Coronary artery (tissue), 2 donors: Measurements from ENCODE around the gene PARD3.

ENCODE experiments used
- DNase-seq: peaks from one replicate; pipeline ENCODE4 v3.0.0-alpha.2; 2017; ENCODE audit warnings: low spot score
- H3K27ac ChIP-seq, 2 donors: fragments of 200-600 bp; sonication (generic); one replicate each; pipeline ENCODE4 v1.5.1; 2016 to 2019
- H3K4me3 ChIP-seq: fragments of 200-600 bp; sonication (generic); 2 replicates; pipeline ENCODE4 v1.5.1; 2016; ENCODE audit warnings: mild to moderate bottlenecking, moderate library complexity
- CTCF ChIP-seq: fragments of 200-600 bp; sonication (generic); IDR thresholded peaks from one replicate; pipeline ENCODE4 v1.5.1; 2019; ENCODE audit warnings: antibody characterized with exemption

PARD3 gene

GRCh38 chr10:34607894-34608293 is 207.2 kb downstream of the PARD3 start:
- no peak for TF ChIP-seq CTCF
- DNase-seq: no peak
- Histone ChIP-seq H3K27ac (no peak overlapping the region), H3K4me3 (no peak overlapping the region)

- Histone ChIP-seq H3K27ac (no peak overlapping the region), H3K4me3 (no peak overlapping the region)
- no peak for DNase-seq
- TF ChIP-seq CTCF: no peak
Observed at GRCh38 chr10:34606890-34607289, 208.2 kb downstream of the PARD3 start.

- DNase-seq: no peak
- Histone ChIP-seq H3K4me3 (no peak overlapping the region), H3K27ac (no peak overlapping the region)
- no peak for TF ChIP-seq CTCF
Observed at GRCh38 chr10:34602478-34602877, 212.6 kb downstream of the PARD3 start.

- Histone ChIP-seq H3K4me3 (no peak overlapping the region), H3K27ac (no peak overlapping the region)
- no peak for DNase-seq
- no peak for TF ChIP-seq CTCF
Observed at GRCh38 chr10:34601691-34602090, 213.4 kb downstream of the PARD3 start.

- DNase-seq: no peak
- H3K4me3 ChIP-seq: no peak overlapping the region
- no peak overlapping the region for H3K27ac ChIP-seq
- TF ChIP-seq CTCF: no peak
Observed at GRCh38 chr10:34599026-34599795, 215.9 kb downstream of the PARD3 start.

GRCh38 chr10:34596351-34596750 is 218.7 kb downstream of the PARD3 start:
- DNase-seq: no peak
- no peak for TF ChIP-seq CTCF
- H3K27ac ChIP-seq: no peak overlapping the region
- no peak overlapping the region for H3K4me3 ChIP-seq

- Histone ChIP-seq H3K4me3 (no peak overlapping the region), H3K27ac (no peak overlapping the region)
- no peak for TF ChIP-seq CTCF
- no peak for DNase-seq
Observed at GRCh38 chr10:34593930-34594329, 221.2 kb downstream of the PARD3 start.
